Endothelial cell of umbilical vein (primary cell): ENCODE measurements around the gene TRPM5. TPM values are rescaled to one million over a fixed set of nuclear protein-coding genes. Genes with fewer than 3 reads are reported as not detected.

Experiments used
- BruUV-seq: library from RNA; stranded (reverse); fragments of 400-500 nt; replicated peaks from 2 replicates; lab custom pipeline; 2021; lab: Mats Ljungman, UMichigan
- CTCF ChIA-PET: fragments of 300-600, 350-600 bp; sonication (Branson Sonifier 250); formaldehyde crosslinking; loops from one replicate; lab custom pipeline; 2021; ENCODE audit warnings: antibody characterized with exemption, inconsistent platforms; lab: Charles Lee
- POLR2A ChIA-PET: fragments of 300-600, 350-600 bp; sonication (Branson Sonifier 250); formaldehyde crosslinking; loops from one replicate; lab custom pipeline; 2021; ENCODE audit warnings: antibody characterized with exemption, inconsistent platforms; lab: Charles Lee
- DNase-seq: peaks from one replicate; pipeline ENCODE4 v3.0.0-alpha.2; 2011; ENCODE audit warnings: low read depth, low spot score
- FAIRE-seq: peaks from 2 replicates; lab custom pipeline; 2011; peaks lifted over from hg19 to GRCh38; lab: Jason Lieb, UNC
- H2AFZ ChIP-seq: 2 replicates; pipeline ENCODE4 v1.6.0; 2012; ENCODE audit warnings: low read depth, low read length, control low read depth, inconsistent platforms
- H3K27ac ChIP-seq: 2 replicates; pipeline ENCODE4 v1.5.1; 2011; ENCODE audit warnings: low read depth, mild to moderate bottlenecking, control low read depth, low read length, moderate library complexity; ENCODE audit not compliant: insufficient read depth
- H3K27me3 ChIP-seq, 2 experiments: 2 replicates each; pipeline versions ENCODE4 v1.6.0 to v1.6.1; 2011; ENCODE audit warnings: low read length in 2 of 2, mixed read lengths in 1 of 2; ENCODE audit not compliant: control insufficient read depth in 2 of 2, insufficient read depth in 2 of 2
- H3K36me3 ChIP-seq, 2 experiments: 2 replicates in 1 of 2; 3 replicates in 1 of 2; pipeline ENCODE4 v1.5.1; 2011; ENCODE audit warnings: low read length in 2 of 2, mild to moderate bottlenecking in 1 of 2, moderate library complexity in 1 of 2; ENCODE audit not compliant: control insufficient read depth in 2 of 2, insufficient read depth in 2 of 2; ENCODE audit errors: extremely low read depth in 1 of 2
- H3K4me1 ChIP-seq: 3 replicates; pipeline ENCODE4 v1.5.1; 2011; ENCODE audit warnings: mild to moderate bottlenecking, low read length; ENCODE audit not compliant: control insufficient read depth, insufficient read depth; ENCODE audit errors: extremely low read depth
- H3K4me2 ChIP-seq: 2 replicates; pipeline ENCODE4 v1.6.1; 2011; ENCODE audit warnings: low read length, control low read depth, mixed read lengths; ENCODE audit not compliant: insufficient read depth
- H3K4me3 ChIP-seq, 3 experiments: fragments of 200-600 bp in 1 of 3; sonication (generic), shearing (Covaris generic) in 1 of 3; replicated peaks in 1 of 3; 2 replicates each; pipeline ENCODE4 v1.5.1; 2011 to 2016; ENCODE audit warnings: control low read depth in 3 of 3, low read length in 3 of 3, mild to moderate bottlenecking in 2 of 3, inconsistent platforms in 1 of 3, low read depth in 1 of 3, moderate library complexity in 1 of 3; ENCODE audit not compliant: insufficient read depth in 1 of 3
- H3K79me2 ChIP-seq: 2 replicates; pipeline ENCODE4 v1.6.0; 2012; ENCODE audit warnings: low read length, inconsistent platforms; ENCODE audit not compliant: control insufficient read depth, insufficient read depth
- H3K9ac ChIP-seq: replicated peaks from 2 replicates; pipeline ENCODE3; 2011; ENCODE audit warnings: low read length, control low read depth; ENCODE audit not compliant: insufficient read depth; ENCODE audit errors: extremely low read depth
- H3K9me1 ChIP-seq: replicated peaks from 3 replicates; pipeline ENCODE4 v1.6.0; 2011; ENCODE audit warnings: mild to moderate bottlenecking, low read length; ENCODE audit not compliant: control insufficient read depth, insufficient read depth; ENCODE audit errors: extremely low read depth
- H3K9me3 ChIP-seq: replicated peaks from 2 replicates; pipeline ENCODE4 v1.5.1; 2012; ENCODE audit warnings: low read length, inconsistent platforms; ENCODE audit not compliant: control insufficient read depth, insufficient read depth
- H4K20me1 ChIP-seq: replicated peaks from 2 replicates; pipeline ENCODE3; 2011; ENCODE audit warnings: mild to moderate bottlenecking, low read length; ENCODE audit not compliant: control insufficient read depth, insufficient read depth; ENCODE audit errors: extremely low read depth
- FOS ChIP-seq: IDR thresholded peaks from 2 replicates; pipeline ENCODE4 v1.6.1; 2011; ENCODE audit warnings: mild to moderate bottlenecking, low read length, moderate library complexity, borderline replicate concordance; ENCODE audit not compliant: insufficient read depth
- GATA2 ChIP-seq: IDR thresholded peaks from 2 replicates; pipeline ENCODE4 v1.7.0; 2011; ENCODE audit warnings: low read depth, mild to moderate bottlenecking, moderate library complexity, mixed read lengths, low read length; ENCODE audit not compliant: insufficient read length, insufficient read depth
- MAX ChIP-seq: IDR thresholded peaks from 2 replicates; pipeline ENCODE4 v1.6.1; 2011; ENCODE audit not compliant: insufficient read depth, insufficient read length
- MYC ChIP-seq: IDR thresholded peaks from one replicate; pipeline ENCODE4 v1.6.1; 2011; ENCODE audit warnings: mild to moderate bottlenecking, low read depth, low read length
- POLR2A ChIP-seq: IDR thresholded peaks from 2 replicates; pipeline ENCODE4 v1.6.1; 2012; ENCODE audit warnings: low read depth, mild to moderate bottlenecking, control low read depth, low read length
- POLR2AphosphoS5 ChIP-seq: IDR thresholded peaks from 2 replicates; pipeline ENCODE4 v1.6.1; 2012; ENCODE audit warnings: low read depth, mild to moderate bottlenecking, control low read depth, low read length, moderate library complexity; ENCODE audit not compliant: insufficient read depth
- dilution Hi-C: fragments of 300-500 bp; cut with MboI; formaldehyde crosslinking; loops from one replicate; pipeline ENCODE4 v1.15.0; 2019; ENCODE audit warnings: low sequenced_read_pairs; ENCODE audit not compliant: extremely low pct_ligation_motif_present
- intact Hi-C: fragments of 100-400 bp; cut with micrococcal nuclease; formaldehyde crosslinking; loops from one replicate; pipeline ENCODE4 v1.10.0; 2022
- polyA plus RNA-seq, 4 experiments: library from polyadenylated mRNA; depleted of rRNA in 3 of 4; stranded (reverse) in 3 of 4; unstranded in 1 of 4; fragments of >200 nt; gene quantifications; 2 replicates each; pipeline versions ENCODE4 v1.2.1 to v1.2.3, GENCODE V29; 2011 to 2012; ENCODE audit warnings: missing spikeins in 1 of 4
- total RNA-seq: library from RNA; stranded (reverse); gene quantifications from 2 replicates; pipeline ENCODE4 v1.2.3, GENCODE V29; 2021

Gene TRPM5
- total and polyA plus RNA-seq, 2 donors (not counting 3 experiments of a cell fraction or from before 2014, with no cell fraction given), result not detected

- H3K36me3 ChIP-seq, result peaks cover 7 to 34% of the 10 kb centered on the region in 2 experiments
- H3K27ac ChIP-seq, result no peak overlapping the region
- TSS peak; percentile 23 for BruUV-seq
- no peak for FAIRE-seq
- no peaks in the 10 kb centered on the region for H3K27me3 ChIP-seq
- no peak for TF ChIP-seq MAX
- no peak for TF ChIP-seq GATA2
- no peak for TF ChIP-seq MYC
- no peak for TF ChIP-seq POLR2A
- H2AFZ ChIP-seq, result no peak overlapping the region
- no peak for DNase-seq
- ChIA-PET CTCF (interaction anchor here (1.0 kb wide), 1 partner anchor 15 kb away, joined by 4 read pairs; no protein-coding TSS in a partner anchor), POLR2A (no interaction called here)
- H3K4me1 ChIP-seq, result peaks cover 17% of the 10 kb centered on the region
- dilution Hi-C loops (no loop called here), intact Hi-C loops (no loop called here)
- H3K9me1 ChIP-seq, result no peaks in the 10 kb centered on the region
- no peaks in the 10 kb centered on the region for H4K20me1 ChIP-seq
- no peak overlapping the region for H3K4me2 ChIP-seq
- no peak overlapping the region for H3K4me3 ChIP-seq
- H3K9ac ChIP-seq, result no peak overlapping the region
- peaks cover 25% of the 10 kb centered on the region for H3K79me2 ChIP-seq
- H3K9me3 ChIP-seq, result no peaks in the 10 kb centered on the region
Measured at GRCh38 chr11:2397005-2397404, 47.3 kb downstream of the TRPM5 start.

DNA sequence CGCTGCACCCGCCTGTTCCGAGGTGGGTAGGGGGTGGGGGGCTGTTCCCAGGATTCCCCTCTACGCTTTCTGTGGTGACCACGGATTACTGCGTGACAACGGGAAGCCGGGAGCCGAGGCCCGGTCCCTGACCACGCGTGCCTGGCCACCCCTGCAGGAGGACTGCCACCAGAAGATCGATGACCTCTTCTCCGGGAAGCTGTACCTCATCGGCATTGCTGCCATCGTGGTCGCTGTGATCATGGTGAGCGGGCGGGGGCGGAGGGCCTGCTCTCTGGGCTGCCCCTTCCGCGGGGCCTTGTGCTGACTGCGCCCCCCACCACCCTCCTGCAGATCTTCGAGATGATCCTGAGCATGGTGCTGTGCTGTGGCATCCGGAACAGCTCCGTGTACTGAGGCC lies 47.8 kb downstream of the TRPM5 start:
- H3K9me1 ChIP-seq, result no peaks in the 10 kb centered on the region
- H4K20me1 ChIP-seq, result no peaks in the 10 kb centered on the region
- ChIA-PET CTCF (interaction anchor here (1.0 kb wide), 1 partner anchor 14 kb away, joined by 4 read pairs; no protein-coding TSS in a partner anchor), POLR2A (no interaction called here)
- DNase-seq, result no peak
- FAIRE-seq, result no peak
- no peak overlapping the region for H2AFZ ChIP-seq
- H3K27me3 ChIP-seq, result no peaks in the 10 kb centered on the region
- H3K4me1 ChIP-seq, result peaks cover 12% of the 10 kb centered on the region
- H3K9ac ChIP-seq, result no peak overlapping the region
- no TSS peak for BruUV-seq
- TF ChIP-seq POLR2AphosphoS5 (no peak), POLR2A (no peak), FOS (no peak)
- peaks cover 7 to 38% of the 10 kb centered on the region in 2 experiments for H3K36me3 ChIP-seq
- no peak overlapping the region for H3K4me3 ChIP-seq
- H3K4me2 ChIP-seq, result no peak overlapping the region
- H3K79me2 ChIP-seq, result peaks cover 24% of the 10 kb centered on the region
- no peaks in the 10 kb centered on the region for H3K9me3 ChIP-seq
- dilution Hi-C loops, result no loop called here
- intact Hi-C loops, result no loop called here
- H3K27ac ChIP-seq, result no peak overlapping the region
